Kidney (tissue), 14 donors: ENCODE results near the gene LARP1. TPM values are rescaled to one million over a fixed set of nuclear protein-coding genes. Genes with fewer than 3 reads are reported as not detected.

Experiments used
- DNase-seq, 5 donors: peaks; one replicate each; pipeline ENCODE4 v3.0.0-alpha.2; 2013 to 2020
- FAIRE-seq: peaks from 2 replicates; lab custom pipeline; 2012; peaks lifted over from hg19 to GRCh38; lab: Jason Lieb, UNC
- H3K27ac ChIP-seq, 2 donors: one replicate each; pipeline ENCODE4 v1.7.0; 2013; ENCODE audit warnings: low read depth in 2 of 2, low read length in 2 of 2, inconsistent platforms in 1 of 2
- H3K27me3 ChIP-seq: one replicate; pipeline ENCODE4 v1.7.1; 2013; ENCODE audit warnings: low read length, inconsistent platforms; ENCODE audit not compliant: control insufficient read depth, insufficient read depth
- H3K36me3 ChIP-seq, 3 donors: one replicate each; pipeline versions ENCODE4 v1.7.0 to v1.7.1; 2013; ENCODE audit warnings: low read length in 3 of 3, control low read depth in 1 of 3, inconsistent platforms in 1 of 3; ENCODE audit not compliant: insufficient read depth in 3 of 3, control insufficient read depth in 2 of 3
- H3K4me1 ChIP-seq, 3 donors: one replicate each; pipeline versions ENCODE4 v1.7.0 to v1.7.1; 2013; ENCODE audit warnings: low read length in 3 of 3, inconsistent platforms in 1 of 3, low read depth in 1 of 3; ENCODE audit not compliant: control insufficient read depth in 2 of 3, insufficient read depth in 2 of 3
- H3K4me3 ChIP-seq, 3 donors: one replicate each; pipeline versions ENCODE4 v1.7.0 to v1.8.1; 2013; ENCODE audit warnings: low read length in 3 of 3, control low read depth in 1 of 3, inconsistent platforms in 1 of 3
- H3K9ac ChIP-seq, 3 donors: one replicate each; pipeline versions ENCODE4 v1.7.0 to v1.7.1; 2013; ENCODE audit warnings: low read length in 3 of 3, control low read depth in 1 of 3, inconsistent platforms in 1 of 3
- H3K9me3 ChIP-seq, 3 donors: one replicate each; pipeline versions ENCODE4 v1.7.0 to v1.7.1; 2013; ENCODE audit warnings: low read length in 3 of 3, control low read depth in 1 of 3, inconsistent platforms in 1 of 3; ENCODE audit not compliant: control insufficient read depth in 2 of 3, insufficient read depth in 1 of 3
- CTCF ChIP-seq: IDR thresholded peaks from 3 replicates; pipeline ENCODE4 v1.5.1; 2012; ENCODE audit warnings: mild to moderate bottlenecking, moderate library complexity, borderline replicate concordance; ENCODE audit not compliant: insufficient read depth; ENCODE audit errors: extremely low read depth
- intact Hi-C: fragments of 100-400 bp; cut with DNase I; formaldehyde crosslinking; loops from one replicate; pipeline ENCODE4 v1.11.1; 2022
- polyA plus RNA-seq: library from polyadenylated mRNA; stranded (reverse); fragments of 350-450 nt; fragmentation: Illumina TruSeq; extraction: RNeasy Lipid Tissue Mini Kit (QIAGEN cat#74804); gene quantifications from one replicate; pipeline ENCODE4 v1.2.3, GENCODE V29; 2014; ENCODE audit warnings: low read depth, low replicate concordance; ENCODE audit not compliant: insufficient read depth
- total RNA-seq: library from RNA; stranded (reverse); fragmentation: NEBNext Ultra II Directional; extraction: Animal tissue kit (Norgen Biotek cat#: 25700); gene quantifications from one replicate; pipeline ENCODE4 v1.2.1, GENCODE V29; 2021
- donor health status: control.
- donor health status: control.
- donor health status: control.
- donor health status: control.
- donor health status: control.
- donor health status: DM: yes; HTN: yes; CAD: no.
- donor health status: Normal renal cell carcinoma (clear cell type).

Gene LARP1
- total and polyA plus RNA-seq, 2 donors from 2014 or later, result 25.2 to 155 TPM

GRCh38 chr5:154782812-154783592, 27.8 kb downstream of the LARP1 start:
- Histone ChIP-seq H3K9me3 (no peaks in the 10 kb centered on the region), H3K4me3 (no peak overlapping the region), H3K27me3 (no peaks in the 10 kb centered on the region), H3K9ac (no peak overlapping the region), H3K27ac (no peak overlapping the region), H3K4me1 (peaks cover 0 to 42% (median 28%) of the 10 kb centered on the region in 3 donors), H3K36me3 (no peaks in the 10 kb centered on the region)
- intact Hi-C loops, result no loop called here
- TF ChIP-seq CTCF, result no peak
- FAIRE-seq, result no peak
- DNase-seq, result no peak

- H3K27ac ChIP-seq, result no peak overlapping the region
- no peaks in the 10 kb centered on the region for H3K9me3 ChIP-seq
- H3K4me1 ChIP-seq, result peaks cover 0 to 44% (median 33%) of the 10 kb centered on the region in 3 donors
- H3K27me3 ChIP-seq, result no peaks in the 10 kb centered on the region
- DNase-seq (no peak), FAIRE-seq (no peak)
- no peak for TF ChIP-seq CTCF
- no peak overlapping the region for H3K9ac ChIP-seq
- H3K4me3 ChIP-seq, result no peak overlapping the region
- intact Hi-C loops, result no loop called here
- H3K36me3 ChIP-seq, result no peaks in the 10 kb centered on the region
Observed at GRCh38 chr5:154783774-154784460, 28.7 kb downstream of the LARP1 start.

GRCh38 chr5:154784856-154785255, 29.7 kb downstream of the LARP1 start:
- no peaks in the 10 kb centered on the region for H3K9me3 ChIP-seq
- H3K4me1 ChIP-seq, result peaks cover 0 to 40% (median 33%) of the 10 kb centered on the region in 3 donors
- intact Hi-C loops, result no loop called here
- H3K9ac ChIP-seq, result no peak overlapping the region
- no peaks in the 10 kb centered on the region for H3K27me3 ChIP-seq
- no peak overlapping the region for H3K27ac ChIP-seq
- H3K36me3 ChIP-seq, result no peaks in the 10 kb centered on the region
- FAIRE-seq (no peak), DNase-seq (no peak)
- TF ChIP-seq CTCF, result no peak
- no peak overlapping the region for H3K4me3 ChIP-seq
